Measurements from ENCODE around the gene BCAS3.
"Not testable (repeated sequence)": the region's sequence is repeated elsewhere in the genome, so short reads cannot be mapped to it uniquely, and the experiment has no call there.

BCAS3 gene

DNA sequence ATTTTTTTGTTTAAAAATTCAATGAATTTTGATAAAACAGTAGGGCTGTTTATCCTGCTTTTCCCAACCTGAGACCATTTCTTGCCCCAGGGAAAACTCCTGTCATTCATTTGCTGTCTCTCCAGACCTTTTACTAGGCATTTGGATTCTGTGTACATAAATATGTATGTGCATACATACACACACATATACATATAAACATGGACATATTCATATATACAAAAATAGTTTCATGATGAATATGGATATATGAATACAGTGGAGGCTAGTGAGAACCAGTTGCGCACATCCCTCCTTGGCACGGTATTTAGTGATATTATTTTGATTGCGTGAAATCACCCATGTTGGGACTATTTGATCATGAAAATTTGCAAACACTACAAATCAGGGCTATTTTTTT, 269.9 kb downstream of the BCAS3 start:
- DNase-seq: no peak
- TF ChIP-seq GATA1 (IDR thresholded peaks at IDR 0.05; ENCODE audit: low read depth, low read length): no peak
- TF ChIP-seq POLR2A (IDR thresholded peaks at IDR 0.05; ENCODE audit: low read length): no peak

DNA sequence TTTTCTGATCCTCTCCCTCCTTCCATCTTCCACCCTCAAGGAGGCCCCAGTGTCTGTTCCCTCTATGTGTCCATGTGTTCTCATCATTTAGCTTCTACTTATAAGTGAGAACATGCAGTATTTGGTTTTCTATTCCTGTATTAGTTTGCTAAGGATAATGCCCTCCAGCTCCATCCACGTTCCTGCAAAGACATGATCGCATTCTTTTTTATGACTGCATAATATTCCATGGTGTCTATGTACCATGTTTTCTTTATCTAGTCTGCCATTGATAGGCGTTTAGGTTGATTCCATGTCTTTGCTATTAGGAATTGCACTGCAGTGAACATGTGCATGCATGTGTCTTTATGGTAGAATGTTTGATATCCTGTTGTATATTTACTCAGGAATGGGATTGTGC, 275.1 kb downstream of the BCAS3 start:
- DNase-seq: no peak
- no peak for TF ChIP-seq GATA1 (IDR thresholded peaks at IDR 0.05; ENCODE audit: low read depth, low read length)
- no peak for TF ChIP-seq POLR2A (IDR thresholded peaks at IDR 0.05; ENCODE audit: low read length)

DNA sequence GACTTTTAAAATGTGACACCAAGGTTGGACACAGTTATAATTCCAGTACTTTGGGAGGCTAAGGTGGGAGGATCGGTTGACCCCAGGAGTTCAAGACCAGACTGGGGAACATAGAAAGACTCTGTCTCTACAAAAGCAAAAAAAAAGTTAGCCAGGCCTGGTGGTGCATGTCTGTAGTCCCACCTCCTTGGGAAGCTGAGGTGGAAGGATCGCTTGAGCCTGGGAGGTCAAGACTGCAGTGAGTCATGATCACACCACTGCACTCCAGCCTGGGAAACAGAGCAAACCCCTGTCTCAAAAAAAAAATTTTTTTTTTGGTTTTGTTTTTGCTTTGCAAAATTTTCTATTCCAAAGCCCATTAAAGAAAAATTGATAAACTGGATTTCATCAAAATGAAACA, 281.4 kb downstream of the BCAS3 start:
- TF ChIP-seq GATA1 (IDR thresholded peaks at IDR 0.05; ENCODE audit: low read depth, low read length) (no peak), POLR2A (IDR thresholded peaks at IDR 0.05; ENCODE audit: low read length) (no peak)
- DNase-seq: no peak

DNA sequence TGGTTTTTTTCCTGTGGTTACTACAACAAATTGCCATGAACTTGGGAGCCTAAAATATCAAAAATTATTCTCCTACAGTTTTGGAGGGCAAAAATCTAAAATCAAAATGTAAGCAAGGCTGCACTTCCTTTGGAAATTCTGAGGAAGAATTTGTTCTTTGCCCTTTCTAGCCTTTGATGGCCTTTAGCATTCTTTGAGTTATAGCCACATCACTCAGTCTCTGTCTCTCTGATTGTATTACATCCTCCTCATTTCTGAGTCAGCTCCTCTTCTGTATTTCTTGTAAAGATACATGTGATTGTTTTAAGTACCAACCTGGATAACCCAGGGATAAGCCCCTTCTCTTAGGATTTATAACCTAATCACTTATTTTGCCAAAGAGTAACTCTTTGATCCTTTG, 282.0 kb downstream of the BCAS3 start:
- no peak for TF ChIP-seq POLR2A (IDR thresholded peaks at IDR 0.05; ENCODE audit: low read length)
- TF ChIP-seq GATA1 (IDR thresholded peaks at IDR 0.05; ENCODE audit: low read depth, low read length): no peak
- no peak for DNase-seq

DNA sequence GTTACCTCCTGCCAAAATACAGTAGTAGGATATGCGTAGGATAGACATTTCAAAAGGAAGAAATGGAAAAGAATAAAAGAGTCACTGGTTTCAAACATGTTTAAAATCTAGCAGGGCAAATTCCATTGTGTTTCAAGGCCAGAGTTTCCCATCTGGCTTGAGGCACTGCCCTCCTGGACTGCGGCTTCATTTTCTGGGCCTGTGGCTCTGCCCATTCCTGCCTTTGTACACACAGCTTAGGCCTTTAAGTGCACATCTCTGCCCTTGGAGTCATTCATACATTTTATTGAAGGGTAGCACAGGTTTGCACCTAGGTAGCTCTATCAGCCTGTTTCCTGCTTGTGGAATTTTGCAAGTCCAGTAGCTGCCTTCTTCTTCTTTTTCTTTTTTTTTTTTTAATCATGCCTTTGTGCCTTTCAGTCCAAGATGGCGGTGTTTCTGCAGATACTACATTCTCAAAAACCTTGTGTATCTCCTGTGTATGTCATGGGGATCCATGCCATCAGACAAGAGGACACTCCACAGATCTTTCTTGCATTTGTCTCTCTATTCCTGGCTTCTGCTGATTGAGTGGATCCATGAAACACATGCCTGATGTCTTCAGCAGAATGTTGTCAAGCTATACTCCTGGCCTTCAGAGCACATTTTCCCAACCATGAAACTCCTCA, 282.9 kb downstream of the BCAS3 start:
- DNase-seq: no peak
- TF ChIP-seq GATA1 (IDR thresholded peaks at IDR 0.05; ENCODE audit: low read depth, low read length) (no peak), POLR2A (IDR thresholded peaks at IDR 0.05; ENCODE audit: low read length) (no peak)

DNA sequence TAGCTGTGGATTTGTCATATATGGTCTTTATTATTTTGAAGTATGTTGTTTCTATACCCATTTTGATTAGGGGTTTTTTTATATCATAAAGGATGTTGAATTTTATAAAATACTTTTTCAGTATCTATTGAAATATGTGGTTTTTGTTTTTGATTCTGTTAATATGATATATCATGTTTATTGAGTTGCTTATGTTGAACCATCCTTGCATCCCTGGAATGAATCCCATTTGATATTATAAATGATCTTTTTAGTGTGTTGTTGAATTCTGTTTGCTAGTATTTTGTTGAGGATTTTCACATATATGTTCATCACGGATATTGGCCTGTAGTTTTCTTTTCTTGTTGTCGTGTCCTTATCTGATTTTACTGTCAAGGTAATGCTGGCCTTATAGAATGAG, 286.5 kb downstream of the BCAS3 start:
- no peak for TF ChIP-seq POLR2A (IDR thresholded peaks at IDR 0.05; ENCODE audit: low read length)
- TF ChIP-seq GATA1 (IDR thresholded peaks at IDR 0.05; ENCODE audit: low read depth, low read length): no peak
- no peak for DNase-seq

DNA sequence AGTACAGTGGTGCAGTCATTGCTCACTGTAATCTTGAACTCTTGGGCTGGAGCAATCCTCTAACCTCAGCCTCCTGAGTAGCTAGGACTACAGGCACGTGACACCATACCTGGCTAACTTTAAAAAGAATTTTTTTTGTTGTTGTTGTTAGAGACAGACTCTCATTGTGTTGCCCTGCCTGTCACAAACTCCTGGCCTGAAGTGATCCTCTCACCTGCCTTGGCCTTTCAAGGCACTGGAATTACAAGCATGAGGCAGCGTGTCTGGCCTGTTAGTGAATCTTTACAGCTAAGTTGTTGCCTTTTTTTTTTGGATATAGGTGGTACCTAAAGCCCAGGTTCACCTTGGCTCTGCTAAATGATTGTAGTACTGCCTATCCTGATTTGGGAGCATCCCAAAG, 290.6 kb downstream of the BCAS3 start:
- no peak for DNase-seq
- no peak for TF ChIP-seq GATA1 (IDR thresholded peaks at IDR 0.05; ENCODE audit: low read depth, low read length)
- no peak for TF ChIP-seq POLR2A (IDR thresholded peaks at IDR 0.05; ENCODE audit: low read length)

DNA sequence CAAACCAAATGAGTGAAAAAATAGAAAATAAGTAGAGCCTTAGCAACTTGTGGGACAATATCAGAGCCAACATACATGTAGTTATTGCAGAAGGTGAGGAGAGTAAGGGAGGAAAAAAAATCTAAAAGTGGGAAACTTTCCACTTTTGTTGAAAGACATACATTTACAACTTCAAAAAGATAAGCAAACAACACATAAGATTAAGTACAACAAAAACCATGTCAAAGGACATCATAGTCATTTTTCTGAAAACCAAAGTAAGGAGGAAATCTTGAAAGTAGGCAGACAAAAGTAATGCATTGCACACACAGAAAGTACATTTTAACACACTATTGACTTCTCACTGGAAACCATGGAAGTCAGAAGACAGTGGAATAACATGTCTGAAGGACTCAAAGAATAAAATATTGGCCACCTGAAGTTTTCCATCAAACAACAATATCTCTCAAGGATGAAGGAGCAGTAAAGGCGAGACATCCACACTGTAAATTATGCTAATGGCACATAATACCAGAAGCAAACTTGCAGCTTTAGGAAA, 291.9 kb downstream of the BCAS3 start:
- DNase-seq: no peak
- TF ChIP-seq POLR2A (IDR thresholded peaks at IDR 0.05; ENCODE audit: low read length) (no peak), GATA1 (IDR thresholded peaks at IDR 0.05; ENCODE audit: low read depth, low read length) (no peak)

DNA sequence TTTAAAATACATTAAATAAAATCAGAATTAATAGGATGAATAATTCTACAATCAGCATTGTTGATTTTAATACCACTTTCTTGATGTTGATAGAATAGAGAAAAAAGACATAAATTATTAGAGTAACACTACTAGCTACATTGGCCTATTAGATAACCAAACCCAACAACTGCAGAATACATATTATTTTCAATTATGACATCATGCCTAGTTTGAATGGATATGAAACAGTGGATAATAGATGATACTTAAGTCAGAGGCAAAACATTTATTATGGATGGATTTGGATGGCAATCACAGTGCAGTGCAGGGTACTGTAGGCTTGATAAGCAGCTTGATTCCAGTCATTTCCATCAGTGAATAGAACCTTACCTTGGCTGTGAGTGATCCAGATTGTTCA, 293.1 kb downstream of the BCAS3 start:
- DNase-seq: no peak
- TF ChIP-seq POLR2A (IDR thresholded peaks at IDR 0.05; ENCODE audit: low read length) (no peak), GATA1 (IDR thresholded peaks at IDR 0.05; ENCODE audit: low read depth, low read length) (no peak)

DNA sequence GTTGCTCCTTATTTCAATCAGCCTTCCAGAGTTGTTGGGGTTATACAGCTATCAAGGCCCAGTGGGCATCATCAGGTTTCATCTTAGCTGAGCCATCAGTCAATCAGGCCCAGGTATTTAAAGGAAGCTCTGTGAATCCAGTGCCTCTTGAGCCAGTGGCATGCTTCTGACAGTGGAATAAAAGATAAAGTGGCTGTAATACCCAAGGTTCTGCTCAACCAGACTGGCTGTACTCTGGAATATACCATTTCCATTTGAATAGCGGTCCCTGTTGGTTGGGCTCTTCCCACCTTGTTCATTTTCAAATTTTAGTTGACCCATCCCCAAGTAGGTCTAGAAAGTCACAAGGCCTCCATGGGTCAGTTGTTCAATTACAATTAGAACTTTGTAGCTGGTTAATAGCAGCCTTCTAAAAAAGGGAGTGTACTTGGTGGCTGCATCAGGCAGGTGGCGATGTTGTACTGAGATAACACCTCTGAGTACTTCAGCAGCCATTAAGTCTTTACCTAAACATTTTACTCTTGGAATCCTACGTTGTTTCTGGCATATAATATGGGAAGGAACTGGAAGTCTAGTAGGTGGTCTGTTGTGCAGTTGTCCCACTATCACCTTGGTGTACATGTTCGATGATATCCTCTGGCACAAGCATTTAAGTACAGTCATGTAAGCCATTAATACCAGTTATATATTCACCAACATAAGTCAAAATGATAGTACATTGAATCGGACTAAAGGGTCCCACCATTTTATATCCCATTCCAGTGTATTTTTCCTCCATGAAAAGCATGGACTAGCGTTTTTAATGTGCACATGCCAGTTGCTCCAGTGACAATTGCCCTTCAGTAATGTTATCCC, 294.1 kb downstream of the BCAS3 start:
- TF ChIP-seq GATA1 (IDR thresholded peaks at IDR 0.05; ENCODE audit: low read depth, low read length) (no peak), POLR2A (IDR thresholded peaks at IDR 0.05; ENCODE audit: low read length) (no peak)
- DNase-seq: peak; percentile 59 to 75

DNA sequence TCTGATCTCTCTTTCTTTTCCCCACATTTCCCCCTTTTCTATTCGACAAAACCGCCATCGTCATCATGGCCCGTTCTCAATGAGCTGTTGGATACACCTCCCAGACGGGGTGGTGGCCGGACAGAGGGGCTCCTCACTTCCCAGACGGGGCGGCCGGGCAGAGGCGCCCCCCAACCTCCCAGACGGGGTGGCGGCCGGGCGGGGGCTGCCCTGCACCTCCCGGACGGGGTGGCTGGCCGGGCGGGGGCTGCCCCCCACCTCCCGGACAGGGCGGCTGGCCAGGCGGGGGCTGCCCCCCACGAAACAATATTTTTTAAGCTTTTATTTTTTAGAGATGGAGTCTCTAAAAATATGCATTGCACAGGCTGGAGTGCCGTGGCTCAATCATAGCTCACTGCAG, 299.2 kb downstream of the BCAS3 start:
- DNase-seq: not testable (repeated sequence)

DNA sequence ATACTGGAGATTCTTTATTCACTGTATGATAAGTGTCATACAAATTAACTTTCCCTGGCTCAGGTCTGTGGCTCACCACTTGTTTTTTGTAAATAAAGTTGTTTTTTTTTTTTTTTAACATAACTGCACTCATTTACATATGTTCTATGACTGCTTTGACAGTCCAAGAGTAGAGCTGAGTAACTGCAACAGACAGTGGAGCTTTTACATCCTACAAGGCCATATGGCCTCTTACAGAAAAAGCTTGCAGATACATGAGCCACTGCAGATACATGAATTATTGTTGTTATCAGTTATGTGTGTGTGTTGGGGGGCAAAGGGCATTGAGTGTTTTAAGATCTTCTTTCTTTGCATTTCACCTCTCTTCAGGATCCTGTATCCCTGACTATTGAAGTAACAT, 311.7 kb downstream of the BCAS3 start:
- TF ChIP-seq GATA1 (IDR thresholded peaks at IDR 0.05; ENCODE audit: low read depth, low read length) (no peak), POLR2A (IDR thresholded peaks at IDR 0.05; ENCODE audit: low read length) (no peak)

DNA sequence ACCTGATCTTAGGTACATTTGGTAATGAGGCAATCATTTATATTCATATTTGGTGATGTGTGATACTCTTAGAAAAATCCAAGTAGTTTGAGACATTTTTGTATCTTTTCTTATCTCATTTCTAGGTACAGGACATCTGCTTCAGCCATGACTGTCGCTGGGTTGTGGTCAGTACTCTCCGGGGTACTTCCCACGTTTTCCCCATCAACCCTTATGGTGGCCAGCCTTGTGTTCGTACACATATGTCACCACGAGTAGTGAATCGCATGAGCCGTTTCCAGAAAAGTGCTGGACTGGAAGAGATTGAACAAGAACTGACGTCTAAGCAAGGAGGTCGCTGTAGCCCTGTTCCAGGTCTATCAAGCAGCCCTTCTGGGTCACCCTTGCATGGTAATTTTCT, 312.2 kb downstream of the BCAS3 start:
- TF ChIP-seq GATA1 (IDR thresholded peaks at IDR 0.05; ENCODE audit: low read depth, low read length) (no peak), POLR2A (IDR thresholded peaks at IDR 0.05; ENCODE audit: low read length) (no peak)
- no peak for DNase-seq

More for the DNA sequence above, 311.7 kb downstream of the BCAS3 start:
- no peak for DNase-seq

DNA sequence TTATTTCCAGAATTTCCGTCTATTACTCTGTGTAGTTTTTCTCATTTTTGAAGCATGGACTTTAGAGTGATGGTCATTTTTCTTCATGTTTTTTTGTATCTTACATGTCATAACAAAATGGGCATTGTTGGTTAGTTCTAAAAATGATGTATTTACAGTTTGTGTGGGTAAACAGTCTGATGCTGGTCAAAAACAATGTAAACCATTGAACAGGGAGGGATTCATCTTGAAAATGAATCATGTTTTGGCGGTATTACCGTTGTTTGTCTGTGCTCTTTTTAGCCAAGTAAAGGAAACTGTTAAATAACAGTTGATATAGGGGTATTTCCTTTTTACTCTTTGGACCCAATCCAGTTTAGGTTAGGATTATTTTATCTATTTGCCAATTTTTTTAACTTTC, 315.8 kb downstream of the BCAS3 start:
- DNase-seq: no peak
- no peak for TF ChIP-seq GATA1 (IDR thresholded peaks at IDR 0.05; ENCODE audit: low read depth, low read length)
- no peak for TF ChIP-seq POLR2A (IDR thresholded peaks at IDR 0.05; ENCODE audit: low read length)

DNA sequence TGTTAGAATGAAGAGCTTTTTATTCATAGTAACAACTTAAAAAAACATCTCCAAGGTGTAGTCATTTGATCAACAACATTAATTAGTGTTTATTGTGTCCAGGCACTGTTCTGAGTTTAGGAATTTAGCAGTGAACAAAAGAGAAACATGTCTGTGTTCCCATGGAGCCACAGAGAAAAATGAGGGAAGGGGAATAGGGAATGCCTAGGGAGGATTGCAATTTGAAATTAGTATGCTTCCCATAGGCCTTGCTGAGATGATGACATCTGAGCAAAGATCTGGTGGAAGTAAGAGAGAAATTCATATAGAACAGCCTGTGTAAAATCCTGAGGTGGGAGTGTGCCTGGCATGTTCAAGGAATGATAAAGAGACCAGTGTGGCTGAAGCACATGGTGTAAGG, 318.0 kb downstream of the BCAS3 start:
- DNase-seq: no peak
- TF ChIP-seq GATA1 (IDR thresholded peaks at IDR 0.05; ENCODE audit: low read depth, low read length) (no peak), POLR2A (IDR thresholded peaks at IDR 0.05; ENCODE audit: low read length) (no peak)

Data from erythroblast (primary cell).